ENCODE data around the gene PIEZO2. TPM values are rescaled to one million over a fixed set of nuclear protein-coding genes. Genes with fewer than 3 reads are reported as not detected.
"Not testable (repeated sequence)": the region's sequence is repeated elsewhere in the genome, so short reads cannot be mapped to it uniquely, and the experiment has no call there.

The PIEZO2 gene
- total RNA-seq, 1 donor from 2014 or later: 212 TPM

DNA sequence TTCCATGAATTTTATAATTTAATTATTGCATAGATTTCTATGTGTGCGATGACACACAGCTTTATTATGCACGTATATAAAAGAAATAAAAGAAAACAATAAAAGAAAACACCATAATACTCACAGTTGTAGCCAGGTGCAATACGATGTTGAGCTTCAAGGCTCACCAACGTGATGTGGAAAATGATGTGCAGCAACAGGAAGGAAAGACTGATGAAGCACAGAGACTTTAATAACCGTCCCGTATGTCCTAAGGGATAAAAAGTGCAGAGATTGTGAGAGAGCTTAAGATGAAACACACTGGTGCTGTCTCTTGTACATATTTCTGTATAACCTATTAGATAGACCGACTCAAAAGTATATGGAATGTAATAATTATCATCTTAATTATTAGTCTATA, 170.0 kb downstream of the PIEZO2 start:
- peak; percentile 45 to 52 for DNase-seq (ENCODE audit: low read depth in 2 of 2)

- no peak for DNase-seq (ENCODE audit: low read depth in 2 of 2)
These were observed 172.3 kb downstream of the PIEZO2 start for GRCh38 chr18:10977042-10977441.

DNA sequence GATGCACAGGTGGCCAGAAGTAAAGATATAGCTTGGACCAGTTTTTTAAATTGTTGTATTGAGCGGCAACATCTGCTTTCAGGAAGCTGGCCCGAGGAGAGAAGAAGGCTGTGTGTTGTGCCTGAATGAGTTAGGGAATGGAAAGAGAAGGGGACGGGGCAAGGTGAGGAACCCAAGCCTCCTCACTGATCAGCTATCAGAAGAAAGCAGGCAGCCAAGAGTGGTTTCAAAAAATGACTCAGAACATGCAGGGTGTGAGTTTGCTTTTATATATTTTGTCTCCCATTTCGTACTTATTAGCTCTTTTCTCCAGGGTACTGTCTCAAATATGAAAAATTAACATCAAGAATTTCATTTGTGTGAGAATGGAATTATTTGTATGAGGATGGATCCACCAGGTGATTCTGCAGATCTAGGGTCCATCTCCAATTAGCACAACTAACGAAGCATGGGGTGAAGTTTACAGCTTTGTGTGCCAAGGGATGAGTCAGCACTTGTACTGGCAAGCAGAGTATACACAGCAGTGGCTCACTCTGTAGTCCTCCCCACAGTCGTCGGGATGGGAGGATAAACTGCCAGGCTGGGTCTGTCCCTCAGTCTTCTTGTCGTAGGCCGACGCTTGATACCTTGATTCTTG, 175.7 kb downstream of the PIEZO2 start:
- DNase-seq (ENCODE audit: low read depth in 2 of 2): peak; percentile 3 to 62

- no peak for DNase-seq (ENCODE audit: low read depth in 2 of 2)
These were observed 177.7 kb downstream of the PIEZO2 start for GRCh38 chr18:10971717-10972116.

GRCh38 chr18:10965119-10965518, 184.2 kb downstream of the PIEZO2 start:
- no peak for DNase-seq (ENCODE audit: low read depth in 2 of 2)

- no peak for DNase-seq (ENCODE audit: low read depth in 2 of 2)
These were observed 195.7 kb downstream of the PIEZO2 start for GRCh38 chr18:10953672-10954071.

GRCh38 chr18:10951631-10952544, 197.5 kb downstream of the PIEZO2 start:
- DNase-seq (ENCODE audit: low read depth in 2 of 2): no peak

DNA sequence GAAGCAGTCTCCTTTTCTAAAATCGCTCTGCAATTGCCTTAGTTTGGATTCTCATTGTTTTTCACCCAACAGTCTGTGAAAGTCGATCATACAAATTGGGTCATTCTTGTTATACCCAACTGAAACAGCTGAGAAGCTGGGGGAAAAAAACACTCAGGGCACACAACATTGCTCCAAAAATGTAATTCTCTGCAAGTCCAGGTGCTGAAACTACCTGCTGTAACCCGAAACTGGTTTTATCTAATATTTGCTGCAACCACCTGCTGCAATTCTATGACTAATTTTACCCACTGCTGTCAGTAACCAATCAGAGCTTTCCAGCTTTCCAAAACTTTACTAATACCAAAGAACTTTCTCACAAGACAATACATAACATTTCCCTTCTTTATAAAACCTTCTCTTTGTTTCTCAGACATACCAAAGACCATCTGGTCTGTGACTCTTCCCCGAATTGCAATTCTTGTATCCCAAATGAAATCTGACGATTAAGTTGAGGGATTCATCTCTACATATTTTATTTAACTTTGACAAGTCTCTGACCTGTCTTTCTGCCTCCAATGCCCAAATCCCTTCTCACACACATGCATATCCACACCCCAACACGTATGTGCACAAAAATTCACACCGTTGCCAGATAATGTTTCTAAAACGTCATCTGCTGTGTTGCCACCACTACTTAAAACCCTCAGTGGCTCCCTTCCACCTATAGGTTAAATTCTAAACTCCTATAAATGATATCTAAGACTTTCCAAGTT, 198.3 kb downstream of the PIEZO2 start:
- no peak for DNase-seq (ENCODE audit: low read depth in 2 of 2)

- no peak for DNase-seq (ENCODE audit: low read depth in 2 of 2)
These were observed 199.1 kb downstream of the PIEZO2 start for GRCh38 chr18:10950080-10950875.

DNA sequence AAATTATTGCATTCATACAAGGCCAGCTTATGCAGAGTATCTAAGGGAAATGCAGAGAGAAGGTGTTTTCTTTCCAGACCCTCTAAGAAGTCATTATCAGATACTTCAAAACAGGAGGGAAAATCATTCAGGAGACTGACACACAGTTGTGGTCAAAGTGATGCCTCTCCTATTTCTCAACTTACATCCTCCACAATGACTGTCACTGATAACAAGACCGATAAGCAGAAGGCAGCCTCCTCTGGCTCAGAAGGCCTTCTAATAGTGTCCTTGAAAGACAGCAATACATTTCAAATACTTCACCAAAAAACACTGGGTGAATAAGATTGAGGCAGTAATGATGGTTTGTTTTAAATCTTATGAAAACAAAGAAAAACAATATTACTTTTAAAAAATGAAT, 199.7 kb downstream of the PIEZO2 start:
- DNase-seq (ENCODE audit: low read depth in 2 of 2): no peak

DNA sequence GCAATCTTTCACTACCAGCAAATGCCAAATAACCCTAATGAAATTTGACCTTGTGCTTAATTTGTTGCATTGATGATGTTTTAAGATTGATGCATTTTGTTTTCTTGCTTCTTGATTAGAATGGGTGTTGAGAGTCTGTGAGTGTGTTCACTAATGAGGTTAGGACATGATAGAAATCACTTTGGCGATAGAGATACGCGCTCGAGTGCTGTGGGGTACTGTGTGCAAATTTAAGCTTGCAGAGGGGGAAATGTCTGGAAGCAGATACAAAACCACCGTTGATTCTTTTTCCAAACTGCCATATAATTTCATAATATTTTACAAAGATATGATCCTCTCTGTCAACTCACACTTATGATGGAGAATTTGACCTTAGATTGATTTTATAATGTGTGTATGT, 200.9 kb downstream of the PIEZO2 start:
- no peak for DNase-seq (ENCODE audit: low read depth in 2 of 2)

GRCh38 chr18:10946058-10946457, 203.3 kb downstream of the PIEZO2 start:
- DNase-seq (ENCODE audit: low read depth in 2 of 2): no peak

DNA sequence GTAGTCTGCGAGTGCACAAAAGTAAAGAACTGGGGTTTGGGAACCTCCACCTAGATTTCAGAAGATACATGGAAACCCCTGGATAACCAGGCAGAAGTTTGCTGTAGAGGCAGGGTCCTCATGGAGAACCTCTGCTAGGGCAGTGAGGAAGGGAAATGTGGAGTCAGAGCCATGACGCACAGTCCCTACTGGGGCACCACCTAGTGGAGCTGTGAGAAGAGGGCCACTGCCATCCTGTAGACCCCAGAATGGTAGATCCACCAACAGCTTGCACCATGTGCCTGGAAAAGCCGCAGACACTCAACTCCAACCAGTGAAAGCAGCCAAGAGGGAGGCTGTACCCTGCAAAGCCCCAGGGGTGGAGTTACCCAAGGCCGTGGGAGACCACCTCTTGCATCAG, 206.4 kb downstream of the PIEZO2 start:
- DNase-seq (ENCODE audit: low read depth in 2 of 2): no peak

GRCh38 chr18:10939822-10940221, 209.5 kb downstream of the PIEZO2 start:
- no peak for DNase-seq (ENCODE audit: low read depth in 2 of 2)

DNA sequence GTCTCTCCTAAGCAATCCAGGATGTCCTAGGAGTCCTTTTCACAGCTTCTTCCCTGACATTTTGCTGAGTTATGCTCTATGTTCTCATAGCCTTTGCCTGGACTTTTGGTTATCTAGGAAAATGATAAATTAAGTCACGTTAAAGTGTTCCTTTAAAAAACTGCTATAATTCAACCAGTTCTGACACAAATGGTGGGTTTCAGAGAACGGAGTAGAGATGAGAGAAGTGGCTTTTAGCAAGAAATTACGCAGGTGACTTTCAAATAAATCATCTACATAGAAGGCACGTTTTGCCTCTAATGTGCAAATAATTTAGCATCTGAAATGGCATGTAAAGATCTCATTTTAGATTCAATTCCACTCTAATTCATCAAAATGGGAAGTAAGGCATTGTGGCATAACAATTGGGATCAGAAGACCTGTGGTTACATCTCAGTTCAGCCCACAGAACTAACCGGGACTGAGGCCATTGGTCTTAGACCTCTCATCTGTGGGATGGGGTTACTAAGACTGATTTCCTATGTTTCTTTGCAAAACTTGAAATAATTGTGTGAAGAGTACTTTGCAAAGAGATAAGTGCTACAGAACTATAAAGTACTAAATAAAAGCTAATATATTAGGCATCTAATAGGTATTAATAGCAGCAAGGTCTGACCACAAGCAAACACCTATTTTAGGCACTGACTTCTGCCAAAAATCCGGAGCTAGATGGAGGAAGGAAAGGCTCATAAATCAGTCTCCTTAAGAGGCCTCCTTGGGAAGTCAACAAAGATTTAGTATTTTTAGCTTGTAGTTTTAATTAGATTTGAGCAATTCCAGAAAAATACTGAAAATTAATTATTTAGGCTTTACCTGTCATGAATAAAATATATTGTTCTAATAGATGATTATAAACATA, 211.4 kb downstream of the PIEZO2 start:
- DNase-seq (ENCODE audit: low read depth in 2 of 2): peak in 1 of 2 donors; percentile 52

DNA sequence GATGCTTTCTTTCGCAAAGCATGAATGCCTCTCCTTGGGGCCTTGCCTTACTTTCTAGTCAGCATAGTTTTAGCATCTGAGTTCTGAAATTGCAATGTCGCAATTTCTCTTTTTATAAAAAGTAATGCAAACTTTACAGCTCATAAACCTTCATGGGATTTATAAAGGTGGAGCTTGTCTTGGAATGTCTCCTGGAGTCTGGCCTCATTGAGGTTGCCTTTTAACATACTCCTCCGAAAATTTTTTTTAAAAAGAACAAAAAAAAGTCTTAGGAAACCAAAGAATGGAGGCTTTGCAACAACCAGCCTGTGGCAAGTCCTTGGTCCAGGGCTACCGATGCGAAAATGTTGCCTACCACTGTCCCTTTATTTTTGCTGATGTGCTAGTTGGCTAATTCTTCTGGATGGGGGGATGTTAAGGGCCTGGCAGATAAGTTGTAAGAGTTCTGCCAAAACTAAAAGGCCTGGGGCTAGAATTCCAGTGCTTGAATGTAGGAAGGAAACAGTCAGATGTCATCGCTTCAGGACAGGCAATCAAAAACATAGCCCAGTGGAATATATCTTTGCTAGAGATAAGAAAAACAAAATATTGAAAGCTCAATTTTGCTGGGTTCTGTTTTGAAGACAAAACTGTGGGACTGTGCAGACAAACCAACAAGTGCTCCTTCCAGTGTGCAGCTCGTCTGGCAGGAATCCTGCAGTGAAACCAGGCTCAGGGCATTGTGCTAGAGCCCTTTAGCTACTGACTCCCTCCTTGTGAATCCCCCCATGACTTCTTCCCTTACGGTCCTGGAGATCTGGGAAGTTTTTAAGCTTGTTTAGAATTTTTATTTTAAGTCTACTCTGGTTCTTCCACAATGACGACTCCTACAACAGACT, 213.0 kb downstream of the PIEZO2 start:
- peak; percentile 40 to 61 for DNase-seq (ENCODE audit: low read depth in 2 of 2)

DNA sequence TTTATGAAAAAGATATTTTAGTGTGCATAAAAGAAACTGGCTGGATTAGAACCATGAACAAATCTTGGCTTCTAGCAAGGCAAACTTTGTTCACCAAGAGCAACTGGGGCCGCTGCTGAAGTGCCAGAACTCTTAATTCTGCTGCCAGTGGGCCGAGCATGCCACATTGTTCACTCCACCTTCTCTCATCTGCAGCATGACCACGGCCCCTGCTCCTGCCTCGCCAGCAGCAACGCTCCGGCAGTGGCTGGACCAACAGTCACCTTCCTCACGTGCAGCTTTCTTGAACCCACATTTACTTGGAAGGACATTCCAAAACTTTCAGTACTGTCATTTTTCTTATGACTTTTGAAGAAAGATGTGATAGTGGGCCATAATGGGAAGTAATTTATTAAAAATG, 213.8 kb downstream of the PIEZO2 start:
- DNase-seq (ENCODE audit: low read depth in 2 of 2): no peak

GRCh38 chr18:10933648-10934047, 215.7 kb downstream of the PIEZO2 start:
- DNase-seq (ENCODE audit: low read depth in 2 of 2): not testable (repeated sequence)

DNA sequence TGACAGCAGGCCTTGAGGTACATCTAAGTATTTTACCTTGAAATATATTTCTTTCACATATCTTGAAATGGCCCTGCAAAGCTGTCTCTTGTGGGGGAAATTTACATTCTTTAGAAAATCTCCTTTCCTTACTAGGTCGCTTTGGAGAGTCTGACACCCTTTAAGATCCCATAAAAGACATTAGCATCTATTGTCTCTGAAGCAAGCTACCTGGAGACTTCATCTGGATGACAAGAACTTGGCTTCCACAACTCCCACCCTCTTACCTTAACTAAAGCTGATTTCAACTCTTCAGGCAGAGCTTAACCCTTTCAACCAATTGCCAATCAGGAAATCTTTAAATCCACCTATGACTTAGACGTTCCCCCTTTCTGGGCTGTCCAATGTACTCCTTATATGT, 219.3 kb downstream of the PIEZO2 start:
- no peak for DNase-seq (ENCODE audit: low read depth in 2 of 2)
